HG03175 (cell line): ENCODE results near the gene ABCC4.

Experiments
- ATAC-seq: cut with Tn5 transposase; IDR thresholded peaks from one replicate; pipeline ENCODE4 v1.9.1; 2021; ENCODE audit warnings: mild to moderate bottlenecking, moderate library complexity; ENCODE audit not compliant: unreplicated experiment

Gene ABCC4

GRCh38 chr13:95235199-95235756, 66.0 kb downstream of the ABCC4 start:
- ATAC-seq = no peak

DNA sequence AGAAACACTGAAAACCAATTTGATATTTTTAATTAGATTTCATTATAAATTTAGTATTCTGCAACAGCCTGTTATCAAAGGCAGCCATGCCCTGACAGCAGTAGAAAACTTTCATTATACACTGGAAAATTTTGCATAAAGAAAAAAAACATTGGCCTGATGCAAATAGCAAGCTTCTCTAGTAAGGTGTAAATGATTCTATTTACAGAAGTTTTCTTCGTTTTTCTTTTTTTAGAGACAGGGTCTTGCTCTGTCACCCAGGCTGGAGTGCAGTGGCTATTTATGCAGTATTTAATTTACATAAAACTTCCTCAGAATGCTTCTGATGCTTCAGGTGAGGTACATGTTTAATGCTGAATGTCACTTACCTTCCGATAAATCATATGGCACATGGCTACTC, 67.0 kb downstream of the ABCC4 start:
- ATAC-seq = peak; percentile 74

- no peak for ATAC-seq
Measured at GRCh38 chr13:95233026-95233635, 68.1 kb downstream of the ABCC4 start.

DNA sequence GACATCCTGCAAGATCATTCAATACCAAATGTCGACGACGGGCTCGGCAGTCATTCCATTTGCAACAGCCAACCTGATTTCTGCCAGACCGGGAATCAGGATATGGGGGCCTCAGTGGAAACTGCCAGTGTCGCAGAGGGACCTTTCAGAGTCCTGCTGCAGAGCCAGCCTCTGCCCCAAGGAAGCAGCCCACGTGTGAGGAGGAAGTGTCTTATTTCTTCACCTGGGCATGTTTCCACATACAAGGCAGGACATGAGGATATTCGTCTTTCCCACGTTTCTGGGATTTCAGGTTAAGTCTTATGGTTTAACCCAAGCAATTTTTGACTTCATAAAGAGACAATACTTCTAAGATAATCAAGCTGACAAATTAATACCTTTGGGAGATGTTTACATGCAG, 69.9 kb downstream of the ABCC4 start:
- no peak for ATAC-seq

- ATAC-seq = no peak
Measured at GRCh38 chr13:95229855-95230254, 71.4 kb downstream of the ABCC4 start.

DNA sequence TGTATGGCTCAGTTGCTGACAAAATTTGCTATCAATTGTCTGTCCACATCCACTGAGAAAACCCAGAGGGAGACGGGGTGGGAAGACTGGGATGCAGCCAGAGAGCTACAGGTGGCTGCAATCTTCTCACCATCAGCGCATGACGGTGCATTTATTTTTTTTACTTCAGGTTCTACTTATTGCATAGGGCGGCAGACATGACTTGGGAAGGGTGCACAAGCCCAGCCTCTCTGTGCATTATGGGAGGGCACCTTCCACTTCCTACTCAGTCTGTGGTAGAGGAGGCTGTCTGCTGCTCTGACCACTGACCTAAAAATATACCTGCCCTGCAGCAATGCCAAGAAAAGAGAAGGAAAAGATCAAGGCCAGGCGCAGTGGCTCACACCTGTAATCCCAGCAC, 73.1 kb downstream of the ABCC4 start:
- no peak for ATAC-seq

DNA sequence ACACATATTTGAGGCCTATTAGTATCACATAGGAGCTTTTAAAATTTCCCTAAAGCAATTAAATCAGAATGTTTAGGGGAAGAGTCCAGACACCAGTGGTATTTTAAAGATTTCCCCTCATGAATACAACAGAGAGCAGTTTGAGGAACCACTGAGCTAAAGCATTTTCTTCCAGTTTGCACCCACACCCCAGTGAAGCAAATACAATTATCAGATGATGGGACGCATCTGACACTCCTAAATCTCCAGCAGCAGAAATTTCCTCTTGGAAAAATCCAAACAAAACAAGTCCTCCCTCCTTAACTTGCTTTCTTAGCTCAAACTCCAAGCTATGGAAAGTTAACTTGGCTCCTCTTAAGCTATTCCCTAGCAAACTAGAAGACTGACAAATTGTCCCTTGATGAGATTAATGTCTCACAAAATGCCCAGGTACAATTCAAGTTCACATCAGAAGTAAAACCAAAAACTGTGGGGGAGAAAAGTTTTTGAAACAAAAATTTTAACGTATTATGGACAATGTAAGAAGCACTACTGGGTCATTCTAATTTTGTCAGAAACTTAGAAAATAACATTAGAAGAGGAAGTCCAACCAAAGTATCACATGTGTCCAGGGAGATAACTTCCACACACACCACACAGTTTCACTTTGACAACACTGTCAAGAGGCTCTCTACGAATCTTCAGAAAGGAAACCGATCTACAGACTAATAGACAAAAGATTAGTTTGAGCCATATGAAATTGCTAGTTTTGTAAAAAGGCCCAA, 74.1 kb downstream of the ABCC4 start:
- ATAC-seq = peak; percentile 96

GRCh38 chr13:95226476-95226875, 74.8 kb downstream of the ABCC4 start:
- ATAC-seq = no peak

DNA sequence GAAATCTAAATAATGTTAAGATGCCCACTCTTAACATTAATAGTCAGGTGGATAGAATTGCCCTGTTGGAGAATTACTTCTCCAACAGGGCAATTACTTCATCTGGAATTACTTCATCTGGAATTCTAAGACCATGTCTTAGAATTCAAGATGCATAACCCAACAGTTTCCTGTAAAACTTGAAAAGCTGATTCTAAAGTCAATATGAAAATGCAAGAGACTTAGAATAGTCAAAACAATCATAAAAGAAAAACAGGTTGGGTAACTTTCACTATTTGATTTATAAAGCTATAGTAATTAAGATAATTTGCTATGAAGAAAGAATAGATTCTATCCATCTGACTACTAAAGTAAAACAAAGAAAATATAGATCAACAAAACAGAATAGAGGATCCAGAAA, 75.2 kb downstream of the ABCC4 start:
- no peak for ATAC-seq

- ATAC-seq = no peak
Measured at GRCh38 chr13:95224064-95224463, 77.2 kb downstream of the ABCC4 start.

- ATAC-seq = no peak
Measured at GRCh38 chr13:95222733-95223018, 78.6 kb downstream of the ABCC4 start.

GRCh38 chr13:95221971-95222732, 79.1 kb downstream of the ABCC4 start:
- ATAC-seq = peak; percentile 54

DNA sequence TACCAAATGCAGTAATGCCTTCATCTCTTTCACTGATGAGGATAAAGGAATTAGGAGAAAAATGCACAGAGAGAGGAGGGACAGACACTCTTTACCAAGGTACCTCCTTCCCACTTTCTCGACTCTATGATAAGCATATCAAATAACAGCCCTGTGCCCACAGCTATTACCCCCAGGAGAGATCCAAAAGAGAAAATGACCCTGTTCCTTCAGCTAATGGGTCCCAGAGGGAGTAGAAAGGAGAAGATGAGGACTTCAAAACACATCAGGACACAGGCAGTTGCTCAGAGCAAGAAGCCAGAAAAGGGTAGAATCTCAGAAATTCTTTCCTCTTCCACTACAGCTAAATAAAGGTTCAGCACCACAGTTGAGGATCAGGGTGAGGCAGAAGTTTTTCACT, 80.6 kb downstream of the ABCC4 start:
- ATAC-seq = no peak

DNA sequence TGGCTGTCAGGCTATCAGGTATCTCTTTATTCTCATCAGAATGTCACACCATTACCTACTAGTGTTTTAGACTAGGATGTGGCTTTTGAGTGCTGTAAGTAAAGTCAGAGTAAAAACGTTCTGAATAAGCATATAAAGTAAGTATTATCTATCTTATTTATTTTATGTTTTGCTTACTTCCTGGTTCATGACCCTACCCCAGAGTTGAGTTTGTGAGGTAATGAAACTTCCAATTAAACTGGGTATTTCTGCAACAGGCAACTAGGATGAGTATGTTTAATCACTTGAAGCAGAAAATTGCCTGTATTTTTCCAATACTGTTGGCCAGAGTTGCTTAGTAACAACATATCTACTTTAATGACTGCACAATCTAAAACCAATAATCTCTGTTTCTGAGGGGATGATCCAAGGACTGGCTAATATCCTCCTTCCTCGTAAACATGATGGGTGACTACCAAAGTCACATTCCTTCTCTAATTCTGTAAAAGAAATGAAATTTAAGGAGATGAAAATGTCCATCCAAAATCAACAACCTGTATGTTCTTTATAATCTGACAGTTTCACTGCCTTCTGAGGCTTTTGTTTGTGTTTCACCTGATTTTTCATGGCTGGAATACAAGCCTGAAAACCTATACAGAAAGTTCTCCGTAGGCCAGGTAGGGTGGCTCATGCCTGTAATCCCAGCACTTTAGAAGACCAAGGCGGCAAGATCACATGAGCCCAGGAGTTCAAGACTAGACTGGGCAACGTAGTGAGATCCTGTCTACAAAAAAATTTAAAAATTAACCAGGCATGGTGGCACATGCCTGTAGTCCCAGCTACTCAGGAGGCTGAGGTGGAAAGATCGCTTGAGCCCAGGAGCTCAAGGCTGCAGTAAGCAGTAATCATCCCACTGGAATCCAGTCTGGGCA, 83.1 kb downstream of the ABCC4 start:
- no peak for ATAC-seq

DNA sequence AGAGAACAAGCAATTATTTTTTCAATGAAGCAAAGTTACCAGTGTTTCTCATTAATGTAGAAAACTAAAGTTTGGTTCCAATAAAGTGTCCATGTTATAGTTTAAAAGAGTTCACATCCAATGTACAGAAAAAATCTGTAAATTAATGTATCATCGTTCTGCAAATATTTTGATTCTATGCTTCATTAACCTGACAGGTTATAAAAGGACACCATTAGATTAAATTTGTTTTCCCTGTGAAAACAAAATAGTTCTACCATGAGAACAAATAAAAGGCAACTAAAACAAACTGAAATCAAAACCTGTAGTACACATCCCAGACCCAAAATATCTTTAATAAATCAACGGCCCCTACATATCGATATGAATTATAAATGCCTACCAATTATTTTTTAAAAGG, 85.1 kb downstream of the ABCC4 start:
- no peak for ATAC-seq

GRCh38 chr13:95212983-95213850, 88.0 kb downstream of the ABCC4 start:
- ATAC-seq = no peak

DNA sequence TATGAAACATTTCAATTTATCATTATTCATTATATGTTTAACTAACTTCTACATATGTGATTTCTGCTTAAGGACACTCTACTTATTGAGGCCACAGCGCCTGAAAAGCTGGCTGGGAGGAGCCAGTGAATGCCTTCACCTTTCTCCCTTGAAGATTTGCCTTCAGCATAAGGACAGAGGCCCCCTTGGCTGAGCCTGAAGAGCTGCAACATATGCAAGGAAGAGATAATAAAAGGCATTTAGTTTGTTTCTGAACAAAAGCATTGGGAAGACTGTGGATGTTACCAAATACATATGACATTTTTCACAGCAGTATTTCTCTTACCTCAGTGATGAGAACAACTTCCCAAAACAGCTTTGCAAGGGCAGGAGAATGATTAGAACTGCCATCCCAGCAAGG, 92.1 kb downstream of the ABCC4 start:
- ATAC-seq = no peak

DNA sequence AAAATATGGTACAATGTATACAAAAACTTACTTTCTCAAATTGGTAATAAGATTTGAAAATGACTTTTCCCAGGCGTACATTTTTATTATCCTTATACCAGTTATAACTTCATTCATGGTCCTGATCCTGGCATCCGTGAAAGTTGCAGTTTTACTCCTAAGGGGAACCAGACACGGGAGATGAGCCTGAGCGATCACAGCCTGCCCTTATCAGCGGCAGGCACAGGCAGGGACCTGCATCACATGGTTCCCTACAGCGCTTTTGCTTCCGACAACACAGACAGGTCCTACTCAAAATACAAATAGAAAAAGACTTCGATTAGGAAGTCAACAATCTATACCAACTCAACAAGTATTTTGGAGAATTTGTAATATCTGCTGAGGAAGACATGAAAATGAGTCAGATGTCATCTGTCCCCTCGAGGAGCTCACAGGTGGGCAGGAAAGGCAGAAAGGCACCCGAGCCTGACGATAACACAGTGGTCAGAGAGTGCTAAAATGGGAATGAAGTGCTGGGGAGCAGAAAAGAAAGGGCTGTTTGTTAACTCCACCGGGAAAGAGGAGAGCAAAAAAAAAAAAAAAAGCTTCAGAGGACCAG, 93.4 kb downstream of the ABCC4 start:
- peak; percentile 80 for ATAC-seq

- ATAC-seq = no peak
Measured at GRCh38 chr13:95206116-95206515, 95.1 kb downstream of the ABCC4 start.
